HG03469 (cell line): ENCODE measurements around the gene HOXC12.

Source experiments
- ATAC-seq: cut with Tn5 transposase; IDR thresholded peaks from one replicate; pipeline ENCODE4 v1.9.1; 2021; ENCODE audit warnings: mild to moderate bottlenecking, moderate library complexity, moderate number of reproducible peaks; ENCODE audit not compliant: unreplicated experiment

HOXC12 gene

GRCh38 chr12:53955776-53956250 is 1.1 kb downstream of the HOXC12 start:
- no peak for ATAC-seq

DNA sequence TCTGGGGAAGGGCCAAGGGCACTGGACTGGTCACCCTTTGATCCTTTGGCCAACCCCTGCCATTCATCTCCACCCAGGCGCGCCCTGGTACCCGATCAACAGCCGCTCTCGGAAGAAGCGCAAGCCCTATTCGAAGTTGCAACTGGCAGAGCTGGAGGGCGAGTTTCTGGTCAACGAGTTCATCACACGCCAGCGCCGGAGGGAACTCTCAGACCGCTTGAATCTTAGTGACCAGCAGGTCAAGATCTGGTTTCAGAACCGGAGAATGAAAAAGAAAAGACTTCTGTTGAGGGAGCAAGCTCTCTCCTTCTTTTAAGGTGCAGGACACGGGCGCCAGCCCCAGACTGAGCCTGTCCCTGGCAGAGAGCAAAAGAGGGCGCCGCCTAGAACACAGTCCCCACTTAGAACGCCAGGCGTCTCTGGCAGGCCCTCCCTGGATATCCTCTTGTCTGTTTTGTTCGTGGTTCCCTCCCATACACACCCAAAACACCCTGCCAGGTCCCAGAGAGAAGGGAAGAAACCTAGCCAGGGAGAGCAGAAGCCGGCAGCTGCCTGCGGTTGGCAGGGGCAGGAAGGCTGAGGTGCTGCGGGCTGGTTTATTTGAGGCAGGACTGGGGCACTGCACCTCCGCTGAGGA is 1.7 kb downstream of the HOXC12 start:
- ATAC-seq, result no peak

DNA sequence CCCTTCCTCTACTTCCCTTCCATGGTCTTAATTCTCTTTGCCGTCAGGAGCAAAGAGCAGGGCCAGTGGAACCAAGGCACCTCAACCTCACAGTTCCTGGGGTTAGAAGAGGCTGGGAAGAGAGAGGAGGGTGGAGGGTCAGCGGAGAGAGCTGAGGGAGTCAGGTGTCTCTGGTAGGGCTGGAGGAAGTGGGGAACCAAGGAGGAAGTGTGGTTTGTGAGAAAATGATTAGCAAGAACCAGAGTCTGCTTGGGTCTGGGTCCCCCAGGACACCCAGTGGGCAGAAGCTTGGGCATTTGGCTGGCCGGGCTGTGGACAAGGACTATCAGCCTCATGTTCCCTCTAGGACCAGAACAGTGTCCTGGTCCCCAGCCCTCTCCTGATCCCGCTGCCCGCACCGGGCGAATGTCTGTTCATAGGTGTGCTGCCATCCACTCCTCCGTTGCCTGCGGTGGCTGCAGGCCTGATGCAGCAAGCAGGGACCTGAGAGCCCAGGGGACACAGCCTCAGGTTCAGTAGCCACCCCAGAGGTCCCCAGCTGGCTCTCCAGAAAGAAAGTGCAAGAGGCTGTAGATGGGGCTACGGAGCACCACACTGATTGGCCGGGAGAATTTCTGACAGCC is 2.3 kb downstream of the HOXC12 start:
- no peak for ATAC-seq

DNA sequence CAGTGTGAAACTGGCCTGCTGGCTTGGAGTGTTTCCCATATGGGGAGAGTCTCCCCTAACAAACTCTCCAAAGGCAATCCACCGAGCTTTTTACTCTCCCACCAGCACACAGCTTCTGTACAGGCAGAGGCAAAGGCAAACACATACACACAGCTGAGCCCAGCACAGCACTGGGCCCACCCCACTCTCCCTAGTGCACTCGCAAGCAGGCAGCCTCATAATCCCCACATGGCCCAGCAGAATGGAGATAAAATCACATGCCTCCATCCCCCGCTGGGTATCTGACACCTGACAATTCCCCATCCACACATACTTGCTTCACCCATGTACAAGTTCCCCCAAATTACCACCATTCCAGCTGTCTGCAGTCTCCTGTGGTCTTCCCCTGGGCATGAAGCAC is 3.4 kb downstream of the HOXC12 start:
- no peak for ATAC-seq

- ATAC-seq, result no peak
Measured at GRCh38 chr12:53959314-53959713, 4.6 kb downstream of the HOXC12 start.

GRCh38 chr12:53960187-53961024 is 5.7 kb downstream of the HOXC12 start:
- ATAC-seq, result no peak

DNA sequence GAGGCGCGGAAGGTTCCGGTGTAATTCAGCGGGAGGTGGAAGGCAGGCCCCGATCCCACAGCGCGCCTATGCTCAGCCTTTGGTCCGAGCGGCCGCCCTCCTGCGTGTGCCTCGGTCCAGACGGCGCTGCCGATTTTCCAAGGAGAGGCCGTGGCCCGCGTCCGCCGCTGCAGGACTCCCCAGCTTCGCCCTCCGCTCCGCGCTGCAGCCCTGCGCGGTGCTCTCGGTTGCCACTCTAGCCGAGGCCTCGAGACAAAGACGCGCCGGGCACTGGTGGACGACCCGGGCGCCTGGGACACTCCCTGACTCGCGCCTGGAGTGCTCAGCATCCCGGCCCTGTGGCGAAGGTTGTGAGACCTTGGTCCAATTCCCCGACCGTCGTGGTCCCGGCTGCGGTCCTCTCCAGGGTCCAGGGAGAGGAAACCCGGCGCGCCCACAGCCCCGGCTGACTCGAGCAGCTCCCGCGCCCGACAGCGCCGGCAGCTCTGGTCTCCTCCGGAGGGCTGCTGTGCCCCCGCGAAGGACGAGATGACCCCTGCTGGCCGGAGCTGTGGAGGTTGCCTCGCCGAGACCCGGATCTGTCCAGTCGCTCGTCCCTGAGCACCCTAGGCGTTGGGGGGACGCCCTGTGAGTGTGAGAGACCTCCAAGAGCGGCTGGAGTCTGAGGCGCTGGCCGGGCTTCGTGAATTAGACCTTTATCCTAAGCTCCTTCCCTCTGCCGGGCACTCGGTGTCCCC is 6.5 kb downstream of the HOXC12 start:
- ATAC-seq, result no peak

- ATAC-seq, result no peak
Measured at GRCh38 chr12:53963005-53963404, 8.3 kb downstream of the HOXC12 start.

- no peak for ATAC-seq
Measured at GRCh38 chr12:53963434-53964314, 9.0 kb downstream of the HOXC12 start.

GRCh38 chr12:53964315-53964713 is 9.6 kb downstream of the HOXC12 start:
- ATAC-seq, result no peak

- no peak for ATAC-seq
Measured at GRCh38 chr12:53965281-53966084, 10.8 kb downstream of the HOXC12 start.

DNA sequence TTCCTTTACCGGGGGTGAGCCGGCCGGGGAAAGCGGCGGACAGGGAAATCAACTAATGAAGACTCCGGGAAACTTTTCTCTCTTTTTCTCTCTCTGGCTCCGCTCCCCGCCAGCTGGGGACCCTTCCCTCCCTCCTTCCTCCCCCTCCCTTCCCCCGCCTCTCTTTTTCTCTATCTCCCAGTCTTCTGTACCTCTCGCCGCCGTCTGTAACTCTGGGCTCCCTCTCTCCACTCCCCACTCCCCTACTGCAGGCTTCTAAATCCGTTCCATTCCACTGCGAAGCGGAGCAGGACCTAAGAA is 11.3 kb downstream of the HOXC12 start:
- ATAC-seq, result no peak

DNA sequence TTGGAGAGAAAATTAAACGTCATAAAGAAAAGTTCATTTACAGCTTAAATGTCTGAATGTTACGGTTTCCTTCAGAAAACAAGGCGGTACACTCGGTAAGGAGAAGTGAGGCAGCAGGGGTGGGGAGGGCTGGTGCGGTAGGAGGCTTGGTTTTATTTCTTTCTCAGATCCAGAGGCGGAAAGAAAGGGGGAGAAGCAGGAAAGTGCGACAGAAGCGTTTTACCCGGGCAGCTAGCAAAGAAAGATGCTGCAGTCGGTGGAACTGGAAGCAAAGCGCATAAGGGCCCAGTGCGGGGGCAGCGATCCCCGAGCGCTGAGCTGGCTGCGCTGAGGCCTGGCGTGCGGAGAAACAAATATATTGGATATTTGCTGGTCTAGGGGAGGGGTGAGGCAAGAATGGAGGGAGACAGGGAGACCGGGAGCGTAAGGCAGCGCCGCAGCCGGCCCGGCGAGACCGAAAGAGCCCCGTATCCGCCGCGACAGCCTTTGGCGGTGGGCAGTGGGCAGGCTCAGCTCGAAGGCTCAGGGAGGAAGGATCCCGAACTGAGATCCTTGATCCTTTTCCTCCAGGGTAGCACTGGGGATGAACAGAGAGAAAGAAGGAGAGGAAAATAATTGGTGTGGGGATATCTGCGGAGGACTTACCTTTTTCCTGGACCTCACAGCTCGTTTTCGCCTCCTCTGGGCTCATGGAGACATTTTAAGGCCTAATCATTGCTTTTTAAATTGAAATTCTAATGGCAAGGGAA is 11.9 kb downstream of the HOXC12 start:
- no peak for ATAC-seq

DNA sequence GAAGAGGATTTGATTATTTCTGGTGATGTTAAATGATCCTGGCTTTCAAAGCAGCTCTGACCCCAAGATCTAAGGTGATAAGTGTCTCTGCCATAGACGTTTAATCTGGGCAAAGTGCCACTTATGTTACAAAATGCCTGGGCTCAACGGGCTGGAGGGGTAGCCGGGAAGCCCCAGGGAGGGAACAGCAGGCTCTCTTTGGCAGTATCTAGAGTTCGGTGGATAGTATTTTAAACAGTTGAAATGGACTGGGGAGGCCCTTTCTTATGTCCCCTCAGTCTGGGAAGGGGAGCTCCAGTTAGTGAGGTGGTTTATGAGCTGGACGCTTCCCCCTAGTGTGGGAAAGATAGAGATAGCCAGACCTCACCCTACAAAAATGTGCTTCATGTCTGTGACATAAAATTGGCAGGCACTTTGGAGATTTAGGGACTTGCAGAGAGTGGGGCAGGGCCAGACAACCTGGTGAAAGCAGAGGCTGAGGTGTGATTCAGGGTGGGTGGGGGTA is 12.8 kb downstream of the HOXC12 start:
- ATAC-seq, result no peak

DNA sequence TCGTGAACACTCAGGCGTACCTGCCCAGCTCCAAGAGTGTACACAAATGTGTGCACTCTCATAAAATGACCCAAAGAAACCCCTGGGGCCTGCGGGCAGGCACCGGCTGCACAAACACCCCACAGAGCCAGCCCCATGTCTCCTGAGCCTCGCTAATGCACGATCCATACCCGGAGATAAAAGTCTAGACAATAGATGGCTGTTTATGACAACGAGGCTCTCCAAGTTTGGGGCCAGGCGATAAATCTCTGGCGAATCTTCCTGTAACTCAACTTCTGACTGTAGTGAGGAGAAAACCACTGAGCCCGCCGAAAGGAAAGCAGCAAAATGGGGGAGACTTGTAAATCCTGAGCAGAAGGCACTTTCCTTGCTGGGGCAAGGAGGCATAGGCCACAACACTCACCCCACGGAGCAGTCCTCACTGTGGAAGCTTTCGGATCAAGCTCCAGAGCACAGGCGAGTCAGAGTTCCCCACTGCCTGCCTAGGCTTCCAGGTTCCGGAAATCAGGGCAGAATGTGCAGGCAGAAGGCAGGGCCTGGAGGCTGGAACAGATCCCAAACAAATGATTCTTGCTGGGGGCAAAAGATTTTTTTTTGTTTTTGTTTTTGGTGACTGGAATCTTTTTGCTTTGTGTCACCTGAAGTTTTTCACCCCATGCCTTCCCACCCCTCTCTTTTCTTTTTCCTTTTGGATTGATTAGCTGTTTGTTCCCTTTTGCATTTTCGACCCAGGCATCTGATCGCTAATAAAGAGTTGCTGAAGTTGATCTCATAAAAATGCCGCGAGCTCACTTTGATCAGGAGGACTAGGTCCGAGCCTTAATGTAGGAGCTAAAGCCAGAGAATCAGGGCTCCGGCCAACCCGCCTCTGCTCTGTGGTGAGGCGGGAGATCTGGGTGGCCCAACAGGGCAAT is 13.8 kb downstream of the HOXC12 start:
- ATAC-seq, result no peak

- no peak for ATAC-seq
Measured at GRCh38 chr12:53969588-53970259, 15.0 kb downstream of the HOXC12 start.

- no peak for ATAC-seq
Measured at GRCh38 chr12:53970451-53970850, 15.7 kb downstream of the HOXC12 start.
